OCI-LY7 (cell line): ENCODE measurements around the gene C9orf72. TPM values are rescaled to one million over a fixed set of nuclear protein-coding genes. Genes with fewer than 3 reads are reported as not detected.
"Not testable (repeated sequence)": the region's sequence is repeated elsewhere in the genome, so short reads cannot be mapped to it uniquely, and the experiment has no call there.

Source experiments
- BruUV-seq: library from RNA; stranded (reverse); fragments of 400-500 nt; replicated peaks from 2 replicates; lab custom pipeline; 2021; lab: Mats Ljungman, UMichigan
- CTCF ChIA-PET: fragments of 300-600 bp; sonication (Branson Sonifier 250); formaldehyde crosslinking; loops from one replicate; lab custom pipeline; 2022; ENCODE audit warnings: antibody characterized with exemption; ENCODE audit not compliant: unreplicated experiment; lab: Charles Lee
- POLR2A ChIA-PET: fragments of 300-600 bp; sonication (Branson Sonifier 250); formaldehyde crosslinking; loops from one replicate; lab custom pipeline; 2022; ENCODE audit warnings: antibody characterized with exemption; lab: Charles Lee
- DNase-seq: peaks from one replicate; pipeline ENCODE4 v3.0.0-alpha.2; 2015; ENCODE audit warnings: low spot score
- H2AFZ ChIP-seq: fragments of 200-600 bp; sonication (generic), shearing (Covaris generic); 2 replicates; pipeline ENCODE4 v1.6.1; 2014; ENCODE audit warnings: mild to moderate bottlenecking, antibody characterized with exemption, low read length, moderate library complexity
- H3K27ac ChIP-seq: fragments of 200-600 bp; sonication (generic); 2 replicates; pipeline ENCODE4 v1.5.1; 2014; ENCODE audit warnings: mixed run types, low read depth, mild to moderate bottlenecking, moderate library complexity, low read length, inconsistent platforms; ENCODE audit not compliant: poor library complexity, severe bottlenecking
- H3K36me3 ChIP-seq: fragments of 200-600 bp; sonication (generic); 2 replicates; pipeline ENCODE4 v1.6.1; 2014; ENCODE audit warnings: mild to moderate bottlenecking, antibody characterized with exemption, low read length, moderate library complexity, mixed read lengths; ENCODE audit not compliant: insufficient read depth
- H3K4me1 ChIP-seq: fragments of 200-600 bp; sonication (generic); 2 replicates; pipeline ENCODE4 v1.5.1; 2014; ENCODE audit warnings: mild to moderate bottlenecking, low read length; ENCODE audit not compliant: insufficient read depth, poor library complexity, severe bottlenecking
- H3K4me2 ChIP-seq: fragments of 200-600 bp; sonication (generic); 2 replicates; pipeline ENCODE4 v1.6.1; 2014; ENCODE audit warnings: mild to moderate bottlenecking, low read length
- H3K4me3 ChIP-seq: fragments of 200-600 bp; sonication (generic); 2 replicates; pipeline ENCODE4 v1.5.1; 2014; ENCODE audit warnings: mild to moderate bottlenecking, low read depth, low read length; ENCODE audit not compliant: poor library complexity, severe bottlenecking
- H3K79me2 ChIP-seq: fragments of 200-600 bp; sonication (generic); 2 replicates; pipeline ENCODE4 v1.6.1; 2016; ENCODE audit warnings: low read depth, mild to moderate bottlenecking, low read length, moderate library complexity, mixed read lengths; ENCODE audit not compliant: insufficient read depth
- H3K9me2 ChIP-seq: fragments of 200-600 bp; sonication (generic); 2 replicates; pipeline ENCODE4 v1.6.1; 2016; ENCODE audit warnings: mild to moderate bottlenecking, low read length, mixed read lengths; ENCODE audit not compliant: insufficient read depth
- H3K9me3 ChIP-seq: fragments of 200-600 bp; sonication (generic); 2 replicates; pipeline ENCODE4 v1.6.1; 2014; ENCODE audit warnings: mild to moderate bottlenecking, mixed run types, low read length, mixed read lengths
- H4K20me1 ChIP-seq: fragments of 200-600 bp; sonication (generic); 2 replicates; pipeline ENCODE4 v1.6.1; 2014; ENCODE audit warnings: mild to moderate bottlenecking, antibody characterized with exemption, low read length, moderate library complexity, mixed read lengths; ENCODE audit not compliant: insufficient read depth
- EZH2phosphoT487 ChIP-seq: fragments of 200-600 bp; sonication (generic); IDR thresholded peaks from 2 replicates; pipeline ENCODE4 v1.6.1; 2018; ENCODE audit warnings: low read depth, borderline replicate concordance, mild to moderate bottlenecking, mixed run types, antibody characterized with exemption, low read length, moderate library complexity, mixed read lengths
- intact Hi-C: fragments of 100-400 bp; cut with micrococcal nuclease; formaldehyde crosslinking; loops from one replicate; pipeline ENCODE4 v1.10.0; 2022; ENCODE audit not compliant: unreplicated experiment
- total RNA-seq, 2 experiments: library from RNA; depleted of rRNA in 1 of 2; stranded (reverse); fragments of >200 nt in 1 of 2; shearing (Covaris generic) in 1 of 2; gene quantifications; 2 replicates each; pipeline ENCODE4 v1.2.3, GENCODE V29; 2014 to 2022
- TF ChIP-seq, protein P1 (sequence below): fragments of 200-600 bp; sonication (generic); conservative IDR thresholded peaks from 2 replicates; pipeline ENCODE4 v1.5.1; 2014; ENCODE audit warnings: mild to moderate bottlenecking, antibody characterized with exemption, low read length, moderate library complexity, mixed read lengths

Gene C9orf72
- total RNA-seq, 2 experiments from 2014 or later, result 12.3 to 16.4 TPM

DNA sequence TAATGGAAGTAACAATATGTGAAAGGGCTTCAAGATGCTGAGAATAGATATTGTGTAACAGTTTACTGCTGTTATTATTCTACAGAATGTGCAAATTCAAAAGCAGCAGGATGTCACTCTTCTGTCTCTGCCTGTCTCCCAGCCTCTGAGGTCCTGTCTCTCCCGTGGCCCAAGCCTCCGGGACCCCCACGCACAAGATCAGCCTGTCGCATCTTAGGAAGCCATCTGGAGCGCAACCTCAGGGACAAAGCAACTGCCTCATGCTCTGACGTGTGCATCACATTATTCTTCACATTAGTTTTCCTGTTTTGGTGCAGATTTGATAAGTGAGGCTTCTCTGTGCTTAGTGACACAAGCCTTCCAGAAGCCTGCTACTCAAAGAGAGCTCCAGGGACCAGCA is 46.5 kb upstream of the C9orf72 start:
- TF ChIP-seq, protein P1, sequence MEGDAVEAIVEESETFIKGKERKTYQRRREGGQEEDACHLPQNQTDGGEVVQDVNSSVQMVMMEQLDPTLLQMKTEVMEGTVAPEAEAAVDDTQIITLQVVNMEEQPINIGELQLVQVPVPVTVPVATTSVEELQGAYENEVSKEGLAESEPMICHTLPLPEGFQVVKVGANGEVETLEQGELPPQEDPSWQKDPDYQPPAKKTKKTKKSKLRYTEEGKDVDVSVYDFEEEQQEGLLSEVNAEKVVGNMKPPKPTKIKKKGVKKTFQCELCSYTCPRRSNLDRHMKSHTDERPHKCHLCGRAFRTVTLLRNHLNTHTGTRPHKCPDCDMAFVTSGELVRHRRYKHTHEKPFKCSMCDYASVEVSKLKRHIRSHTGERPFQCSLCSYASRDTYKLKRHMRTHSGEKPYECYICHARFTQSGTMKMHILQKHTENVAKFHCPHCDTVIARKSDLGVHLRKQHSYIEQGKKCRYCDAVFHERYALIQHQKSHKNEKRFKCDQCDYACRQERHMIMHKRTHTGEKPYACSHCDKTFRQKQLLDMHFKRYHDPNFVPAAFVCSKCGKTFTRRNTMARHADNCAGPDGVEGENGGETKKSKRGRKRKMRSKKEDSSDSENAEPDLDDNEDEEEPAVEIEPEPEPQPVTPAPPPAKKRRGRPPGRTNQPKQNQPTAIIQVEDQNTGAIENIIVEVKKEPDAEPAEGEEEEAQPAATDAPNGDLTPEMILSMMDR, result no peak

DNA sequence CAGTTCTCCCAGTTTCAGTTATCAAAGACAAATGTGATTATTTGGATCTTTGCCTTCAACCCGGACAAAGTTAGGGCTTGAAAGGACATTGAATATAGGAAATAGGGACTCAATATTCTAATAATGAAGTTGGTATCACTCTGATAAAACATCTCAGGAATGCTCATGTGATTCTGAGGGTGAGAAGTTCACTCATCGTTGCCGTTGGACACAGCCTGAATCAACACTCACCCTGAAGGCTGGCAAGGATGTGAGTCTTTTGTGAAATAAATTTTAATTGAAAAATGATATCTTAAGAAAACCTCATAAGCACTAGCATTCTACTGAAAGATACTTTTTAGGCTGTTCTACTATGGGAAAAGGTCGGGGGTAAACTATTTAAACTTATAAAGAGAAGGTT is 44.8 kb upstream of the C9orf72 start:
- no peaks in the 10 kb centered on the region for H3K36me3 ChIP-seq
- TF ChIP-seq, protein P1, result no peak
- TF ChIP-seq EZH2phosphoT487, result no peak
- H4K20me1 ChIP-seq, result no peaks in the 10 kb centered on the region
- H3K9me3 ChIP-seq, result no peaks in the 10 kb centered on the region
- no peaks in the 10 kb centered on the region for H3K79me2 ChIP-seq
- ChIA-PET CTCF (no interaction called here), POLR2A (no interaction called here)
- BruUV-seq, result no TSS peak
- no peak overlapping the region for H3K27ac ChIP-seq
- no peak overlapping the region for H3K4me3 ChIP-seq
- no peak overlapping the region for H3K4me2 ChIP-seq
- intact Hi-C loops, result no loop called here
- DNase-seq, result no peak
- H3K9me2 ChIP-seq, result no peaks in the 10 kb centered on the region
- H2AFZ ChIP-seq, result no peak overlapping the region
- H3K4me1 ChIP-seq, result no peaks in the 10 kb centered on the region

More for the DNA sequence above, 46.5 kb upstream of the C9orf72 start:
- Histone ChIP-seq H3K36me3 (no peaks in the 10 kb centered on the region), H3K9me3 (no peaks in the 10 kb centered on the region), H3K79me2 (no peaks in the 10 kb centered on the region), H2AFZ (no peak overlapping the region), H4K20me1 (no peaks in the 10 kb centered on the region), H3K4me2 (no peak overlapping the region), H3K27ac (no peak overlapping the region), H3K9me2 (no peaks in the 10 kb centered on the region), H3K4me3 (no peak overlapping the region), H3K4me1 (no peaks in the 10 kb centered on the region)
- BruUV-seq, result no TSS peak
- CTCF ChIA-PET, result no interaction called here
- POLR2A ChIA-PET, result interaction anchor here (0.6 to 0.9 kb wide), 3 partner anchors 51 to 740 kb away, joined by 3 to 6 read pairs (median 4); no protein-coding TSS in a partner anchor
- no peak for DNase-seq
- intact Hi-C loops, result no loop called here

- intact Hi-C loops, result no loop called here
- H3K9me3 ChIP-seq, result no peaks in the 10 kb centered on the region
- TF ChIP-seq, protein P1, result no peak
- TF ChIP-seq EZH2phosphoT487, result no peak
- no peaks in the 10 kb centered on the region for H4K20me1 ChIP-seq
- no peak overlapping the region for H3K4me2 ChIP-seq
- no peak overlapping the region for H3K27ac ChIP-seq
- no peaks in the 10 kb centered on the region for H3K79me2 ChIP-seq
- no peak overlapping the region for H2AFZ ChIP-seq
- no peaks in the 10 kb centered on the region for H3K36me3 ChIP-seq
- H3K4me1 ChIP-seq, result no peaks in the 10 kb centered on the region
- no TSS peak for BruUV-seq
- no peak overlapping the region for H3K4me3 ChIP-seq
- no peak for DNase-seq
- ChIA-PET CTCF (no interaction called here), POLR2A (interaction anchor here (0.6 kb wide), 2 partner anchors 12 to 470 kb away, joined by 3 read pairs; no protein-coding TSS in a partner anchor)
- H3K9me2 ChIP-seq, result no peaks in the 10 kb centered on the region
Measured at GRCh38 chr9:27614551-27614950, 41.3 kb upstream of the C9orf72 start.

DNA sequence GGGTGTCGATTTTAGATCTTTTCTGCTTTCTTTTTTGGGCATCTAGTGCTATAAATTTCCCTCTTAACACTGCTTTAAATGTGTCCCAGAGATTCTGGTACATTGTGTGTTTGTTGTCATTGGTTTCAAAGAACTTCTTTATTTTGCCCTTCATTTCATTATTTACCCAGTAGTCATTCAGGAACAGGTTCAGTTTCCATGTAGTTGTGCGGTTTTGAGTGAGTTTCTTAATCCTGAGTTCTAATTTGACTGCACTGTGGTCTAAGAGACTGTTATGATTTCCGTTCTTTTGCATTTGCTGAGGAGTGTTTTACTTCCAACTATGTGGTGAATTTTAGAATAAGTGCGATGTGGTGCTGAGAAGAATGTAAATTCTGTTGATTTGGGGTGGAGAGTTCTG is 38.8 kb upstream of the C9orf72 start:
- H2AFZ ChIP-seq, BruUV-seq, intact Hi-C loops, H4K20me1 ChIP-seq, H3K4me3 ChIP-seq, H3K36me3 ChIP-seq, POLR2A ChIA-PET, H3K9me3 ChIP-seq, H3K9me2 ChIP-seq, H3K4me2 ChIP-seq, H3K79me2 ChIP-seq, H3K27ac ChIP-seq, DNase-seq, CTCF ChIA-PET, H3K4me1 ChIP-seq: not testable (repeated sequence)
